HepG2 (cell line): Measurements from ENCODE around the gene CD72. TPM values are rescaled to one million over a fixed set of nuclear protein-coding genes. Genes with fewer than 3 reads are reported as not detected.

Experiments
- CEBPB ChIP-seq: IDR thresholded peaks from 2 replicates; pipeline ENCODE4 v1.6.1; 2011; ENCODE audit warnings: low read depth, low read length, improper control_type of control experiment, borderline replicate concordance
- DMAP1 ChIP-seq: IDR thresholded peaks from 2 replicates; pipeline ENCODE4 v1.6.1; 2016
- ELF3 ChIP-seq: IDR thresholded peaks from 2 replicates; pipeline ENCODE4 v1.6.1; 2016; ENCODE audit warnings: missing genetic modification reagents, missing compliant biosample characterization
- MED1 ChIP-seq: sonication (generic); formaldehyde crosslinking; IDR thresholded peaks from 2 replicates; pipeline ENCODE4 v1.4.0; 2020; ENCODE audit warnings: missing genetic modification reagents
- NCOR1 ChIP-seq: fragments of 200-600 bp; sonication (generic); IDR thresholded peaks from 2 replicates; pipeline ENCODE4 v1.7.0; 2017; ENCODE audit warnings: antibody characterized with exemption, low read length, borderline replicate concordance
- PAXIP1 ChIP-seq: sonication (generic); formaldehyde crosslinking; conservative IDR thresholded peaks from 2 replicates; pipeline ENCODE4 v1.4.0; 2020; ENCODE audit warnings: mild to moderate bottlenecking, missing genetic modification reagents, moderate library complexity
- PITX1 ChIP-seq: sonication (generic); formaldehyde crosslinking; IDR thresholded peaks from 2 replicates; pipeline ENCODE4 v1.5.1; 2020; ENCODE audit warnings: mild to moderate bottlenecking, missing genetic modification reagents
- SRY ChIP-seq: sonication (generic); formaldehyde crosslinking; IDR thresholded peaks from 2 replicates; pipeline ENCODE4 v1.8.0; 2022; ENCODE audit warnings: mild to moderate bottlenecking, missing genetic modification reagents
- TBX2 ChIP-seq: sonication (generic); formaldehyde crosslinking; IDR thresholded peaks from 2 replicates; pipeline ENCODE4 v1.5.0; 2020; ENCODE audit warnings: missing genetic modification reagents, mild to moderate bottlenecking, borderline replicate concordance
- TFE3 ChIP-seq: IDR thresholded peaks from 2 replicates; pipeline ENCODE4 v1.6.1; 2016
- ZBTB38 ChIP-seq: sonication (generic); formaldehyde crosslinking; IDR thresholded peaks from 2 replicates; pipeline ENCODE4 v1.5.1; 2020; ENCODE audit warnings: mild to moderate bottlenecking, missing genetic modification reagents
- ZFP82 ChIP-seq: sonication (generic); formaldehyde crosslinking; IDR thresholded peaks from 2 replicates; pipeline ENCODE4 v1.5.1; 2020; ENCODE audit warnings: mild to moderate bottlenecking, missing genetic modification reagents, borderline replicate concordance
- ZNF644 ChIP-seq: IDR thresholded peaks from 2 replicates; pipeline ENCODE4 v1.6.1; 2016; ENCODE audit warnings: low read depth
- ZNF691 ChIP-seq: sonication (generic); formaldehyde crosslinking; IDR thresholded peaks from 2 replicates; pipeline ENCODE4 v1.4.0; 2020; ENCODE audit warnings: missing genetic modification reagents, low read depth, mild to moderate bottlenecking, borderline replicate concordance
- ZNF710 ChIP-seq: sonication (generic); formaldehyde crosslinking; IDR thresholded peaks from 2 replicates; pipeline ENCODE4 v1.5.0; 2020; ENCODE audit warnings: mild to moderate bottlenecking, missing genetic modification reagents, borderline replicate concordance
- ZNF746 ChIP-seq: sonication (generic); formaldehyde crosslinking; IDR thresholded peaks from 2 replicates; pipeline ENCODE4 v1.8.0; 2022; ENCODE audit warnings: mild to moderate bottlenecking, missing genetic modification reagents
- ZNF772 ChIP-seq: sonication (generic); formaldehyde crosslinking; IDR thresholded peaks from 2 replicates; pipeline ENCODE4 v1.5.0; 2020; ENCODE audit warnings: mild to moderate bottlenecking, missing genetic modification reagents
- polyA plus RNA-seq, 8 experiments: library from polyadenylated mRNA; depleted of rRNA in 3 of 8; stranded (reverse) in 7 of 8; unstranded in 1 of 8; fragments of >200 nt; fragmentation: Illumina TruSeq in 4 of 8; extraction: Trizol in 4 of 8; gene quantifications; 2 replicates each; pipeline versions ENCODE4 v1.2.1 to v1.2.3, GENCODE V29; 2011 to 2016; ENCODE audit warnings: low read depth in 4 of 8, missing spikeins in 1 of 8, mixed read lengths in 1 of 8; ENCODE audit not compliant: insufficient read depth in 1 of 8
- total RNA-seq, 5 experiments: library from RNA; depleted of rRNA; stranded (reverse); fragments of >200 nt; fragmentation: Illumina TruSeq; extraction: Trizol; gene quantifications; 2 replicates each; pipeline ENCODE4 v1.2.3, GENCODE V29; 2016; ENCODE audit warnings: low read depth in 1 of 5
- TF ChIP-seq, protein P1 (sequence below): sonication (generic); formaldehyde crosslinking; IDR thresholded peaks from 2 replicates; pipeline ENCODE4 v1.4.0; 2020; ENCODE audit warnings: missing genetic modification reagents

Gene CD72
- total and polyA plus RNA-seq, 2 of the 13 experiments (the other 11 are each of a cell fraction or from before 2014, with no cell fraction given), result 0.18 to 1.1 TPM

DNA sequence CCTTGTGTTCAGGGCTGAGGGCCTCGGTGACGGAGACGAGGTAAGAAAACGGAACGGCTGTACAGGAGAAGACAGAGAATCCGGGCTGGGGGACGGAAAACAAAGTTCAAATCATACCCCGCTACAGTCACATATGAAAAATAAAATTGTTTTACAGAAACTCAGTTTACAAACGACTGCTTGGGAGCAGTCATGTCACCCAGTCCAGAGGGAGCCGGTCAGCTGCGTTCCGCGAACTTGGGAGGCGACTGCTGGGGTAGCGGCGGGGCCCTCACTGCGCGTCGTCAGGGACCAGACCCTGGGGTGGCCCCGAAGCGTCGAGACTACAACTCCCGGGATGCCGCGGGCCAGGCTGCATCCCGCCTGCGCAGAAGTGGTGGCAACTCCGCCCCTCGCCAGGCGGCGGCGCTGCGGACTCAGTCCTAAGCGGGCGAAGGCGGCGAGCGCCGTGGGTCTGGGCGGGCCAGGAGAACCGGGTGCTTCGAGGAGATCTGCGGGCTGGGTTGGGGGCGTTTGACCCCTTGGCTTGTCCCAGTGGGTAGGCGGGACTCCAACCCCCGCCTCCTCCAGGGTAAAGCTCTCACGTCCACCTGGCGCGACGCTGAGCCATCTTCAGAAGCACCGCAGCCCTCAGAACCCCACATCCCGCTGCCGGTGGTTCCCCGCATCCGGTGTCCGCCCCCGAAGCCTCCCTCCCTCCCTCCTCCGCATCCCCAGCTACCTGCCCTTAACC, 28.5 kb upstream of the CD72 start (continued):
- TF ChIP-seq TBX2 (CRISPR knock-in tag) (peak; percentile 51), MED1 (CRISPR knock-in tag) (peak; percentile 53), ZNF772 (no peak; the same call in none of the 2 replicates), ZNF644 (CRISPR knock-in tag) (no peak), PITX1 (CRISPR knock-in tag) (0 out of 2 replicates have a peak, but pooled peaks have one; percentile 17), ELF3 (CRISPR knock-in tag) (0 out of 2 replicates have a peak, but pooled peaks have one; percentile 30), ZNF691 (CRISPR knock-in tag) (peak; percentile 59; the same call in 1 of the 2 replicates), SRY (peak; percentile 86; the same call in 1 of the 2 replicates), PAXIP1 (no peak; the same call in none of the 2 replicates), ZNF710 (0 out of 2 replicates have a peak, but pooled peaks have one; percentile 20), DMAP1 (CRISPR knock-in tag) (peak; percentile 18; the same call in 1 of the 2 replicates), ZFP82 (no peak; the same call in 1 of the 2 replicates), ZNF746 (CRISPR knock-in tag) (peak; percentile 55; the same call in 1 of the 2 replicates), CEBPB (no peak), TFE3 (CRISPR knock-in tag) (no peak), ZBTB38 (CRISPR knock-in tag) (peak; percentile 50; the same call in 1 of the 2 replicates), NCOR1 (no peak)
- TF ChIP-seq, protein P1, sequence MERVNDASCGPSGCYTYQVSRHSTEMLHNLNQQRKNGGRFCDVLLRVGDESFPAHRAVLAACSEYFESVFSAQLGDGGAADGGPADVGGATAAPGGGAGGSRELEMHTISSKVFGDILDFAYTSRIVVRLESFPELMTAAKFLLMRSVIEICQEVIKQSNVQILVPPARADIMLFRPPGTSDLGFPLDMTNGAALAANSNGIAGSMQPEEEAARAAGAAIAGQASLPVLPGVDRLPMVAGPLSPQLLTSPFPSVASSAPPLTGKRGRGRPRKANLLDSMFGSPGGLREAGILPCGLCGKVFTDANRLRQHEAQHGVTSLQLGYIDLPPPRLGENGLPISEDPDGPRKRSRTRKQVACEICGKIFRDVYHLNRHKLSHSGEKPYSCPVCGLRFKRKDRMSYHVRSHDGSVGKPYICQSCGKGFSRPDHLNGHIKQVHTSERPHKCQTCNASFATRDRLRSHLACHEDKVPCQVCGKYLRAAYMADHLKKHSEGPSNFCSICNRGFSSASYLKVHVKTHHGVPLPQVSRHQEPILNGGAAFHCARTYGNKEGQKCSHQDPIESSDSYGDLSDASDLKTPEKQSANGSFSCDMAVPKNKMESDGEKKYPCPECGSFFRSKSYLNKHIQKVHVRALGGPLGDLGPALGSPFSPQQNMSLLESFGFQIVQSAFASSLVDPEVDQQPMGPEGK, result peak; percentile 61
